ENCODE data around the gene MTR. TPM values are rescaled to one million over a fixed set of nuclear protein-coding genes. Genes with fewer than 3 reads are reported as not detected.

MTR gene
- total RNA-seq, 1 donor from 2014 or later: 37.8 TPM

GRCh38 chr1:236913371-236914037, 118.4 kb downstream of the MTR start:
- no peak overlapping the region for H3K27ac Mint-ChIP-seq (ENCODE audit: unreplicated experiment)
- TF ChIP-seq CTCF (IDR thresholded peaks at IDR 0.05): no peak
- no peak for DNase-seq (ENCODE audit: extremely low spot score, unreplicated experiment)

GRCh38 chr1:236914375-236914774, 119.3 kb downstream of the MTR start:
- Mint-ChIP-seq H3K27ac (ENCODE audit: unreplicated experiment) (no peak overlapping the region), H3K4me1 (ENCODE audit: unreplicated experiment) (no peaks in the 10 kb centered on the region), H3K4me3 (ENCODE audit: unreplicated experiment) (no peak overlapping the region), H3K27me3 (ENCODE audit: unreplicated experiment) (no peaks in the 10 kb centered on the region), H3K36me3 (ENCODE audit: unreplicated experiment) (peaks cover 6% of the 10 kb centered on the region), H3K9me3 (ENCODE audit: unreplicated experiment) (peaks cover 15% of the 10 kb centered on the region)
- TF ChIP-seq CTCF (IDR thresholded peaks at IDR 0.05): no peak
- no peak for DNase-seq (ENCODE audit: extremely low spot score, unreplicated experiment)

More at GRCh38 chr1:236913371-236914037, 118.4 kb downstream of the MTR start:
- H3K27me3 Mint-ChIP-seq (ENCODE audit: unreplicated experiment): no peaks in the 10 kb centered on the region
- H3K4me3 Mint-ChIP-seq (ENCODE audit: unreplicated experiment): no peak overlapping the region
- H3K4me1 Mint-ChIP-seq (ENCODE audit: unreplicated experiment): no peaks in the 10 kb centered on the region
- peaks cover 6% of the 10 kb centered on the region for H3K36me3 Mint-ChIP-seq (ENCODE audit: unreplicated experiment)
- peaks cover 21% of the 10 kb centered on the region for H3K9me3 Mint-ChIP-seq (ENCODE audit: unreplicated experiment)

GRCh38 chr1:236916131-236916800, 121.2 kb downstream of the MTR start:
- Mint-ChIP-seq H3K9me3 (ENCODE audit: unreplicated experiment) (peaks cover 14% of the 10 kb centered on the region), H3K27me3 (ENCODE audit: unreplicated experiment) (no peaks in the 10 kb centered on the region), H3K4me1 (ENCODE audit: unreplicated experiment) (no peaks in the 10 kb centered on the region), H3K4me3 (ENCODE audit: unreplicated experiment) (no peak overlapping the region), H3K36me3 (ENCODE audit: unreplicated experiment) (peaks cover 6% of the 10 kb centered on the region), H3K27ac (ENCODE audit: unreplicated experiment) (no peak overlapping the region)
- no peak for DNase-seq (ENCODE audit: extremely low spot score, unreplicated experiment)
- no peak for TF ChIP-seq CTCF (IDR thresholded peaks at IDR 0.05)

GRCh38 chr1:236917448-236917847, 122.4 kb downstream of the MTR start:
- TF ChIP-seq CTCF (IDR thresholded peaks at IDR 0.05): no peak
- Mint-ChIP-seq H3K36me3 (ENCODE audit: unreplicated experiment) (peaks cover 6% of the 10 kb centered on the region), H3K4me3 (ENCODE audit: unreplicated experiment) (no peak overlapping the region), H3K4me1 (ENCODE audit: unreplicated experiment) (no peaks in the 10 kb centered on the region), H3K9me3 (ENCODE audit: unreplicated experiment) (peaks cover 14% of the 10 kb centered on the region), H3K27me3 (ENCODE audit: unreplicated experiment) (no peaks in the 10 kb centered on the region), H3K27ac (ENCODE audit: unreplicated experiment) (no peak overlapping the region)
- DNase-seq (ENCODE audit: extremely low spot score, unreplicated experiment): no peak

- H3K27ac Mint-ChIP-seq (ENCODE audit: unreplicated experiment): no peak overlapping the region
- H3K36me3 Mint-ChIP-seq (ENCODE audit: unreplicated experiment): peaks cover 6% of the 10 kb centered on the region
- no peak for TF ChIP-seq CTCF (IDR thresholded peaks at IDR 0.05)
- H3K4me1 Mint-ChIP-seq (ENCODE audit: unreplicated experiment): no peaks in the 10 kb centered on the region
- no peak for DNase-seq (ENCODE audit: extremely low spot score, unreplicated experiment)
- no peak overlapping the region for H3K4me3 Mint-ChIP-seq (ENCODE audit: unreplicated experiment)
- H3K9me3 Mint-ChIP-seq (ENCODE audit: unreplicated experiment): peaks cover 14% of the 10 kb centered on the region
- H3K27me3 Mint-ChIP-seq (ENCODE audit: unreplicated experiment): no peaks in the 10 kb centered on the region
These were observed 125.3 kb downstream of the MTR start for GRCh38 chr1:236920286-236920894.

All from osteocyte (in vitro differentiated cells).